Measurements from ENCODE around the gene CLDN18.

The CLDN18 gene

DNA sequence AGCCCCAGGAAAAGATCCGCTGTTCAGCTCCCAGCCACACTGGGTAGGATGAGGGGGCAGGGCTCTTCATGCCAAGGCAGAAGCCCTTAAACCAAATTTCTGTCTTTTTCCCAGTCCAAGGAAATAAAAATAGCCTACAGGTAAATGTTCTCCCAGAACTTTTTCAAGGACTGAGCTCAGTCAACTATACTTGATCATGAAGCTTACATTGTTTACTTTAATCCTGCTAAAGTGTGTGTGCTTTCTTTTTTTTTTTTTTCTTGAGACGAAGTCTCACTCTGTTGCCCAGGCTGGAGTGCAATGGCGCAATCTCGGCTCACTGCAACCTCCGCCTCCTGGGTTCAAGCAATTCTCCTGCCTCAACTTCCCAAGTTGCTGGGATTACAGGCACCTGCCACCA, 17.9 kb downstream of the CLDN18 start:
- no peak for DNase-seq (ENCODE audit: low spot score)

DNA sequence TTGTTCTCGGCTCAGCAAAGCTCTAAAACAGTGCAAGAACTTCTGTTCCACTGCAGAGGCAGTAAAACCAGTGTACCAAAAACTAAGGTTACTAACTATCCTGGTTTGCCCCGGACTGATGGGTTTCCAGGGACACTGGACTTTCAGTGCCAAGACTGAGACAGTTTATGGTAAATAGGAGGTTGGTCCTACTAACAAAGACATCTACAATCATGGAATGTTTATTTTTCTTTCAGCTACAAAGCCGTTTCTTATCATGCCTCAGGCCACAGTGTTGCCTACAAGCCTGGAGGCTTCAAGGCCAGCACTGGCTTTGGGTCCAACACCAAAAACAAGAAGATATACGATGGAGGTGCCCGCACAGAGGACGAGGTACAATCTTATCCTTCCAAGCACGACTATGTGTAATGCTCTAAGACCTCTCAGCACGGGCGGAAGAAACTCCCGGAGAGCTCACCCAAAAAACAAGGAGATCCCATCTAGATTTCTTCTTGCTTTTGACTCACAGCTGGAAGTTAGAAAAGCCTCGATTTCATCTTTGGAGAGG, 20.8 kb downstream of the CLDN18 start:
- DNase-seq (ENCODE audit: low spot score): no peak

DNA sequence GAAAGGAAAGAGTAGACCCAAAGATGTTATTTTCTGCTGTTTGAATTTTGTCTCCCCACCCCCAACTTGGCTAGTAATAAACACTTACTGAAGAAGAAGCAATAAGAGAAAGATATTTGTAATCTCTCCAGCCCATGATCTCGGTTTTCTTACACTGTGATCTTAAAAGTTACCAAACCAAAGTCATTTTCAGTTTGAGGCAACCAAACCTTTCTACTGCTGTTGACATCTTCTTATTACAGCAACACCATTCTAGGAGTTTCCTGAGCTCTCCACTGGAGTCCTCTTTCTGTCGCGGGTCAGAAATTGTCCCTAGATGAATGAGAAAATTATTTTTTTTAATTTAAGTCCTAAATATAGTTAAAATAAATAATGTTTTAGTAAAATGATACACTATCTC, 21.6 kb downstream of the CLDN18 start:
- no peak for DNase-seq (ENCODE audit: low spot score)

DNA sequence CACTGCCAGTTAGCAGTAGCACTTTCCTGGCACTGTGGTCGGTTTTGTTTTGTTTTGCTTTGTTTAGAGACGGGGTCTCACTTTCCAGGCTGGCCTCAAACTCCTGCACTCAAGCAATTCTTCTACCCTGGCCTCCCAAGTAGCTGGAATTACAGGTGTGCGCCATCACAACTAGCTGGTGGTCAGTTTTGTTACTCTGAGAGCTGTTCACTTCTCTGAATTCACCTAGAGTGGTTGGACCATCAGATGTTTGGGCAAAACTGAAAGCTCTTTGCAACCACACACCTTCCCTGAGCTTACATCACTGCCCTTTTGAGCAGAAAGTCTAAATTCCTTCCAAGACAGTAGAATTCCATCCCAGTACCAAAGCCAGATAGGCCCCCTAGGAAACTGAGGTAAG, 22.6 kb downstream of the CLDN18 start:
- DNase-seq (ENCODE audit: low spot score): no peak

DNA sequence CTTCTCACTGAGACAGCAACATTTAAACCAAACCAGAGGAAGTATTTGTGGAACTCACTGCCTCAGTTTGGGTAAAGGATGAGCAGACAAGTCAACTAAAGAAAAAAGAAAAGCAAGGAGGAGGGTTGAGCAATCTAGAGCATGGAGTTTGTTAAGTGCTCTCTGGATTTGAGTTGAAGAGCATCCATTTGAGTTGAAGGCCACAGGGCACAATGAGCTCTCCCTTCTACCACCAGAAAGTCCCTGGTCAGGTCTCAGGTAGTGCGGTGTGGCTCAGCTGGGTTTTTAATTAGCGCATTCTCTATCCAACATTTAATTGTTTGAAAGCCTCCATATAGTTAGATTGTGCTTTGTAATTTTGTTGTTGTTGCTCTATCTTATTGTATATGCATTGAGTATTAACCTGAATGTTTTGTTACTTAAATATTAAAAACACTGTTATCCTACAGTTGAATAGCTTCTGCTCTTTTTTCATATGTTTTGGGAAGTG, 23.3 kb downstream of the CLDN18 start:
- DNase-seq (ENCODE audit: low spot score): no peak

DNA sequence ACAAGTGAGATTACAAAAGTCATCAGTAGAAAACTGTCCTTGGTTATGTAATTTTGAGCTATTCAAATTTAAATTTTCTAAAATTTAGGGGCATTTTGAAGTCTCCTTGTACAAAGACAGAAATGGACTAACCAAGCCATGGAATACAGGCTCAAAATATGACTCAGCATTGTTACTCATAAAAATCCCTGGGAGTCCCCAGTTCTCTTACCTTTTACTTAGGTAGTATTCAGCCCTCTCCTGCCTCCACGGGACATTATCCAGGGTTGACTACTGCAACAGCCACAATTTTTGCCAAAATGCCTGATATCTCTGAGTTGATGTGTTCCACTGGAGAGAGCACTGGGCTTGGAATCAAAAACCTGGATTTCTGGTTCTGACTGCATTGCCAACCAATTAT, 25.0 kb downstream of the CLDN18 start:
- DNase-seq (ENCODE audit: low spot score): no peak

DNA sequence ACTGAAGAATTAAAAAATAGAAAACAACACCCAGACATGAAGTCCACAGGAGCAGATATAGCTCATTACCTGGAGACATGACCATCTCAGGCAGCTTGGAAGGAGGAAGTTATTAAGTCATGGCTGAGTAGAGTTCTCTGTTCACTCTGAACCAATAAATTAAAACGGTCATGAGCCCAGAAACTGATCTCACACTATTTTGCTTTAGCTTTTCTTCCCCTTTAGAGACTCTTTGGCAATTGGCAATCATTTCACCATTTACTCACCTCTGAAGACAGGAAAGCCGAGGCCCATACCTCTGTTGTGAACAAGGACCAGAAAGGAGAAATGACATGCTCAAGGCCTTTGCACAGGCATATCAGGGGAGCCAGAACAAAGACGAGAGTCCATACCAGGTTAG, 26.6 kb downstream of the CLDN18 start:
- DNase-seq (ENCODE audit: low spot score): no peak

DNA sequence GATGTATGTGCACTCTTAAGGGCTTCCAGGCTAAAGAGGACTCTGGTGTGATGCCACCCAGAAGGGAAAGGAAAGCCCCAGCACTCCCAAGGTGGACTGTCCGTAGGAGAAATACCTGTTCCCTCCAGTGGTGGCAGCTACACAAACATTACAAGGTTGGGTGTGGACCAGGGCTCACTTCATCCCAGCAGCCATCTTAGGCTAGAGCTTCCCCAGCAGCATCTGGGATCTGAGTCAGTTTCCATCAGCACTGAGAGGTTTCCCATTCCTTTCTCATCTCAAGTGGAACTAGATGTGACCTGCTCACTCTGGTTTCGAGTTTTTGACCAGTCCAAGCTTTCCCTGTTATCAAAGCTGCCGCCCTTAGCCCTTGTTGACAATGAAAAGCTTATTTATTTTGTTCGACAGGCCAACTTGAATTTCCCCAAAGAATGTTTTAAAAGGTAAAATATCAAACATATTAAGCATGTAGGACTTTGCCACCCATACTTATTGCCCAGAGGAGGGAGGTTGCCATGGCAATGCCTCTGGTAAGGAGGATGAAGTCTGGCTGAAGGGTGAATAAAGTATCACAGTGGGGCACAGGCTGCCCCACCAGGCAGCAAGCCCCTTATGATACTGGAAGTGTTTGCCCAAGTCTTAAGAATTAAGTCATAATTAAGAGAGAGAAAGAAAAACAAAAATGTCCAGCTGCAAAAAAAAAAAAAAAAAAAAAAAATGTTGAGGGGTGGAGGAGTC, 28.9 kb downstream of the CLDN18 start:
- no peak for DNase-seq (ENCODE audit: low spot score)

DNA sequence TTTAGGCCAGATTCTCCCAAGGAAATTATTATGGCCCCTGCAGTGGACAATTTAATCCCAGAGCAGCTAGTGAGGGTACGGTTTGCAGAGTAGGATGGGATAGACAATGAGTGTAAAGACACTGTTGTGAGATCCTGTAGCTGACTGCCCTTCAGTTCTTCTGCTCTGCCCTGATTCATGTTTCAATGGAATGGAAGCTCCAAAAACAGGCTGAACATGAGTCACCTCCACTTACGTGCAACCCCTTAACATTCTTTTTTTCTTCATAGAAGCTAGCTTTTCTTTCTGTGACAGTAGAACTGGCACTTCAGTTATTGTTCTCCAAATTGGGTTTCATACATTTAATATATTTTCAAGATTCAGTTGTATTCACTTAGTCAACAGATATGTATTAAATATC, 32.1 kb downstream of the CLDN18 start:
- no peak for DNase-seq (ENCODE audit: low spot score)

- no peak for DNase-seq (ENCODE audit: low spot score)
Measured at GRCh38 chr3:138043266-138044029, 33.5 kb downstream of the CLDN18 start.

DNA sequence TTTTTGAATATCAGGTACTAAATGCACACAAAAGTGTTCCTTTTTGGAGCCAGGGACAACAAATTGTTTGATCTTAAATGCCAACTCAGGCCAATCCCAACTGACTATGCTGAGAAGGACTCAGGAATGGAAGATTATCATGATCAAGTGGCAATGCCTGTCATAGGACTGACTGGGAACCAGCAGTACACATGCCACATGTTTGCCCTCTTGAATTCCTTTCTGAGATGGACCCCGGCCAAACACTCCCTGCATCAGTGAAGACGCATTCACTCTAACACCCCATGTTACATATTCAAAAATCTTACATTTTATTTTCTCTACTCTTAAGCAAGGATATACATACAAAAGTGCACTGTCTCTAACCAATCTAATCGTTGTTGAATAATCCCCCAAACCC, 36.1 kb downstream of the CLDN18 start:
- no peak for DNase-seq (ENCODE audit: low spot score)

- DNase-seq (ENCODE audit: low spot score): no peak
Measured at GRCh38 chr3:138046955-138047354, 37.0 kb downstream of the CLDN18 start.

- no peak for DNase-seq (ENCODE audit: low spot score)
Measured at GRCh38 chr3:138047596-138048158, 37.7 kb downstream of the CLDN18 start.

DNA sequence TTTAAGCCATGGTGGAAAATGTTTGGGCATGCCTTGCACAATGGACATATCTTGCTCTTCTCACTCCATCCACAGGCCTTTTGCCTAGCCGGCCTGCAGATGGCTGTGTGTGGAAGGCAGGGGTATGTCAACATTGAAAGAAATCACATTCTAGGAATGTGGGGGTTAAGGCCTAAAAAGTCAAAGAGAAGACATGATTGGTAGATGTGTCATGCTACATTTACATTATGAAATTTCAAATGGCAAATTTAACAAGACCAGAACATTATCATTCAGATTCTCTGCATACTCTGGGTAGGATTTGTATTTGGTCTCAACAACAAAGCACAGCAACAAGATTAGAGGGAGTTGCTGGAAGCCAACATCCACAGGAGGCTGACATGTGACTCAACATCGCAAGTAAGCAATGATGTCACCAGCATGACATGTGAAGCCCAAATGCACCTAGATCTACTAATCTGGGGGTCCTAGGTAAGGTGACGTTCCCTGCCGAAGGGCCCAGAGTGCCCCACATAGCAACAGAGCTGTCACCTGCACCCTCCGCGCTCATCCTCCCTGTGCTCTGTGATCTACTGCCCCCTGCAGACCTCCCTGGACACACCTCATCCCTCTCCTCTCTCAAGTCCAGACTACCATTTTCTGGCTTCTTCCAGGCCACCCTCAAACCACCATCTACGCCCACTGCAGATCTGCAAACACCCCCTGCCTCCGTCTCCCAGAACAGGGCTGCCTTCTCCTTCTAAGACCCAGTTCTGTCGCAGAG, 39.4 kb downstream of the CLDN18 start:
- no peak for DNase-seq (ENCODE audit: low spot score)

DNA sequence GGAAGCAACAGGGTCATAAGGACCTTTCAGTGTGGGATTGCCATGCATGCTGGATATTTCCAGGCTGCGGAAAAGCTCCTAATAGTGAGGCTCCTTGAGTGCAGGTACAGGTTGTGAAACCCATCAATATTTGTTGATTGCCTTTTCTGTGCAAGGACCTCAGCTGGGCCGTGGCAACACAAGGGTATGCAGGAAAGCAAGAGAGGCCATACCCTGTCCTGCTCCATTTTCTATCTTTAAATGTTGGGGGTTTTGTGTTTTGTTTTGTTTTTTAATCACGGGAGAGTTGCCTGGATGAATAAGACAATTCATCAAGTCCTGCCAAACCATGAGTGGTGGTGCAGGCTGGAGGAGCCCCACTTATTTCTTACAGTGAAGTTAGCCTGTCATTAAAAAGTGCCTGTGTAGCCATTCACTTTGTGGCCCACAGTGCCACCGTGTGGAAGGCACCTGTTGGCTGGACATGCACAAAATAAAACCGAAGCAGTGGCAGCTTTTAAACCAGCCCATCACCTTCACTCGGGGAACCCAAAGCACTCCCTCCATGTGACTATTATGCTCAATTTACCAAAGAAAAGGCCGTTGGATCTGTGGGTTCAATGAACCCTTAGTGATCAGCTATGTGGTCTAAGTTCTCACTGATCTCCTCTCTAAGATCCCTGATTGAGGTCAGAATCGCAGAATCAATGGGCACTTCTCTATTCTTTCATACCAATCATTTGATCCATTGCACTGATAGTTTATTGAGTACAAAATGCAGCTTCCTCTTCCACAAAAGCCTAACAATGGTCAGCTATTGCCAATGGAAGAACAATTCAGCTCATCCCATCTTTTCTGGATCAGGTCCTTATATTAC, 42.2 kb downstream of the CLDN18 start:
- peak; percentile 57 for DNase-seq (ENCODE audit: low spot score)

DNA sequence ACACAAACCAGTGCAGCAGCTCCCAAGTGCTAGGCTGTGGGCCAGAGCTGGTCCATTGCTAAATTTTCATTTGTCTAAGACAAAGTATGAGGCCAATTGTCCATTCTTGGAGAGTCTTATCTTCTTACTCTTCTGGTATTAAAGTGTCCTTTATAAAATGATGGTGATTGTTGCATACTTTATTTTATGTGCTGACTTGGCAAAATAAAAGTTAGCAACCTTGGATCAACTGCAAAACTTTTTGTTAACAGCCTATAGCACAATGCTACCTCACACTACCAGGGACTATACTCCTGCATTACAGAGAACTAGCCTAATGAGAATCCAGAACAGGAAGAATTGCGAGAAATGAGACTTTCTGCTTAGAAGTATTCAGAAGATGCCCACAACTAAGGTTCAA, 44.1 kb downstream of the CLDN18 start:
- DNase-seq (ENCODE audit: low spot score): no peak

GRCh38 chr3:138057384-138057783, 47.4 kb downstream of the CLDN18 start:
- no peak for DNase-seq (ENCODE audit: low spot score)

DNA sequence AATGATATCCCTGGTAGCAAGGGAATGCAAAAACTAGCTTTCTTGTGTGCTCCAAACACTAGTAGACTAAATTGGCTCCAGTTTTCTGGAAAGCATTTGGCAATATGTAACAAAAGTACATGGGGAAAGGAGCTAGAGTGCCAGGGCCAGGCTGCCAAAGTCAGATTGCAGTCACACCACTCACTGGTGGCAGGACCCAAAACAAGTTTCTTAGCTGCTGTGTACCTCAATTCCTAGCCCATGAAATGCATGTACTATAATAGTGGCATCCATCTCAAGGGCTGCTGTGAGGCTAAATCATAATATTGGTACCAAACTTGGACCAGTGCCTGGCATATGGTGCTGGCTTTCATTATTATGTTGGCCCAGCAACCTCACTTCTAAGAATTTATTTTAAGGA, 49.3 kb downstream of the CLDN18 start:
- no peak for DNase-seq (ENCODE audit: low spot score)

GRCh38 chr3:138060792-138061191, 50.8 kb downstream of the CLDN18 start:
- DNase-seq (ENCODE audit: low spot score): no peak

DNA sequence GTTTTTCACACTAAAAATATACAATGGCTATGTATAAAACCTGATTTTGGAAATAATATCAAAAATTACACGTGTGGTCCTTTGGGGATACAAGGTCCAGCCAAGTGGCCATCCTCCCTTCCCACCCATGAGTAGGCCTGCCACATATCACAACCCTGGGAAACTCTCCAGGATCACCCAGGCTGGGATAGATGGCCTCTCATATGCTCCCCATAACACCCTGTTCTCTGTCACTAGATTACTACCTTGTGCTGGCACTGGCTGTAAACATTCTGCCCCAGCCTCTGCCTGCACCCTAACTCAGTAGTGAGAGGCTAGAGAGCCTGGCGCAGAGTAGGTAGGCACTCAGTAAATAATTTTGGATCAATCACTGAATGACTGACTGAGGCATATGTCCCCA, 52.1 kb downstream of the CLDN18 start:
- no peak for DNase-seq (ENCODE audit: low spot score)

GRCh38 chr3:138062626-138063025, 52.7 kb downstream of the CLDN18 start:
- no peak for DNase-seq (ENCODE audit: low spot score)

All from ecto neural progenitor cell (in vitro differentiated cells).